Adrenal gland (tissue), 5 donors: ENCODE data around the gene MARCHF3.

Experiments
- POLR2A ChIP-seq, 2 donors: fragments of 450-650 bp; IDR thresholded peaks; one replicate each; pipeline ENCODE4 v1.6.1; 2017; ENCODE audit warnings: antibody characterized with exemption in 2 of 2, mild to moderate bottlenecking in 2 of 2, moderate library complexity in 1 of 2
- TF ChIP-seq, protein P1 (sequence below), 6 experiments: fragments of 450-650 bp in 4 of 6; fragments of 200-600 bp in 2 of 6; sonication (generic) in 1 of 6; IDR thresholded peaks; 1 replicate in 5 of 6; 2 replicates in 1 of 6; pipeline versions ENCODE4 v1.5.1 to v1.8.0; 2016 to 2021; ENCODE audit warnings: antibody characterized with exemption in 6 of 6, mild to moderate bottlenecking in 2 of 6, moderate library complexity in 1 of 6
- donor health status: DM: no; HTN: no; CAD: no.

DNA sequence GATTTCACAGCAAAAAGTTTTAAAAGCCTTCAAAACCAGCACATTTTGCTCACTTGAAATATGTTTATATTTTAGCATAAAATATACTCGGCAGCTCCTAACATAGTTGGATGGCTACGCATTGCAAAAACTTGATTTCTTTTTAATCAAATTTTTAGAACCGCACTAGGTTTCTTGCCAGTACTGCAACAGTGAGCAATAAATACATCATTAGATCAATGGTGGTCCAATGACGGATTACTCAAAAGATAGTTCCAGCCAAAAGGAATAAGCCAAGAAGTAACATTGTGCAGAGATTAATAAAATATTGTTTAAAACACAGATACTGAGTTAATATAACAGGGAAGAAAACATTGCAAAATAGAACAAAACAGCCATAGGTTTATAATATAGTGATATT is 5.5 kb downstream of the MARCHF3 start:
- TF ChIP-seq POLR2A (IDR thresholded peaks at IDR 0.05): no peak
- TF ChIP-seq, protein P1, sequence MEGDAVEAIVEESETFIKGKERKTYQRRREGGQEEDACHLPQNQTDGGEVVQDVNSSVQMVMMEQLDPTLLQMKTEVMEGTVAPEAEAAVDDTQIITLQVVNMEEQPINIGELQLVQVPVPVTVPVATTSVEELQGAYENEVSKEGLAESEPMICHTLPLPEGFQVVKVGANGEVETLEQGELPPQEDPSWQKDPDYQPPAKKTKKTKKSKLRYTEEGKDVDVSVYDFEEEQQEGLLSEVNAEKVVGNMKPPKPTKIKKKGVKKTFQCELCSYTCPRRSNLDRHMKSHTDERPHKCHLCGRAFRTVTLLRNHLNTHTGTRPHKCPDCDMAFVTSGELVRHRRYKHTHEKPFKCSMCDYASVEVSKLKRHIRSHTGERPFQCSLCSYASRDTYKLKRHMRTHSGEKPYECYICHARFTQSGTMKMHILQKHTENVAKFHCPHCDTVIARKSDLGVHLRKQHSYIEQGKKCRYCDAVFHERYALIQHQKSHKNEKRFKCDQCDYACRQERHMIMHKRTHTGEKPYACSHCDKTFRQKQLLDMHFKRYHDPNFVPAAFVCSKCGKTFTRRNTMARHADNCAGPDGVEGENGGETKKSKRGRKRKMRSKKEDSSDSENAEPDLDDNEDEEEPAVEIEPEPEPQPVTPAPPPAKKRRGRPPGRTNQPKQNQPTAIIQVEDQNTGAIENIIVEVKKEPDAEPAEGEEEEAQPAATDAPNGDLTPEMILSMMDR (IDR thresholded peaks at IDR 0.05): no peak
